Thyroid gland (tissue), 4 donors: Measurements from ENCODE around the gene JTB.

Experiments used
- POLR2A ChIP-seq, 2 donors: fragments of 450-650 bp; IDR thresholded peaks; one replicate each; pipeline ENCODE4 v1.6.1; 2017; ENCODE audit warnings: antibody characterized with exemption in 2 of 2, mild to moderate bottlenecking in 2 of 2, moderate library complexity in 1 of 2
- TF ChIP-seq, protein P1 (sequence below), 6 experiments: fragments of 200-600 bp in 3 of 6; fragments of 450-650 bp in 3 of 6; sonication (generic) in 3 of 6; IDR thresholded peaks; one replicate each; pipeline ENCODE4 v1.5.1; 2016 to 2019; ENCODE audit warnings: antibody characterized with exemption in 6 of 6, mild to moderate bottlenecking in 2 of 6, inconsistent platforms in 1 of 6, moderate library complexity in 1 of 6

DNA sequence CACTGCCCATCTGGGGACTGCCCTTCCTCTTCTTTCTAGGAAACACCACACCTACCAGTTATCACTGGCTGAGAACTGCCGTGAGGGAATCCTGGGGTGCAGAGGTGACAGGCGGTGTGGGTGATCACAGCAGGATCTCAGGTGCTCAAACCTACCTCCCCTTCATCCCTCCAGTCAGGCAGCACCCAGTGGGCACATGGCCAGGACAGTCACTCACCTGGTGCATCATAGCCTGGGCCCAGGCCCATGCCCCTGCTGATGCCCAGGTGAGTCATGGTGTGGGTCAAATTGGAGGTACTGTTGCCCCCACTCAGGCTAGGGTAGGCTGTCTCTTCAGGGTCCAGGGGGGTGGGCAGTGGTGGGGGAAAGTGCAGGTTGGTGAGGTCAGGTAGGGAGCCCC, 25.7 kb downstream of the JTB start:
- TF ChIP-seq, protein P1, sequence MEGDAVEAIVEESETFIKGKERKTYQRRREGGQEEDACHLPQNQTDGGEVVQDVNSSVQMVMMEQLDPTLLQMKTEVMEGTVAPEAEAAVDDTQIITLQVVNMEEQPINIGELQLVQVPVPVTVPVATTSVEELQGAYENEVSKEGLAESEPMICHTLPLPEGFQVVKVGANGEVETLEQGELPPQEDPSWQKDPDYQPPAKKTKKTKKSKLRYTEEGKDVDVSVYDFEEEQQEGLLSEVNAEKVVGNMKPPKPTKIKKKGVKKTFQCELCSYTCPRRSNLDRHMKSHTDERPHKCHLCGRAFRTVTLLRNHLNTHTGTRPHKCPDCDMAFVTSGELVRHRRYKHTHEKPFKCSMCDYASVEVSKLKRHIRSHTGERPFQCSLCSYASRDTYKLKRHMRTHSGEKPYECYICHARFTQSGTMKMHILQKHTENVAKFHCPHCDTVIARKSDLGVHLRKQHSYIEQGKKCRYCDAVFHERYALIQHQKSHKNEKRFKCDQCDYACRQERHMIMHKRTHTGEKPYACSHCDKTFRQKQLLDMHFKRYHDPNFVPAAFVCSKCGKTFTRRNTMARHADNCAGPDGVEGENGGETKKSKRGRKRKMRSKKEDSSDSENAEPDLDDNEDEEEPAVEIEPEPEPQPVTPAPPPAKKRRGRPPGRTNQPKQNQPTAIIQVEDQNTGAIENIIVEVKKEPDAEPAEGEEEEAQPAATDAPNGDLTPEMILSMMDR (IDR thresholded peaks at IDR 0.05), result no peak
- TF ChIP-seq POLR2A (IDR thresholded peaks at IDR 0.05), result no peak
